ENCODE data around the gene DSP. TPM values are rescaled to one million over a fixed set of nuclear protein-coding genes. Genes with fewer than 3 reads are reported as not detected.

Gene DSP
- total RNA-seq, 2 donors from 2014 or later = 60.6 to 211 TPM

DNA sequence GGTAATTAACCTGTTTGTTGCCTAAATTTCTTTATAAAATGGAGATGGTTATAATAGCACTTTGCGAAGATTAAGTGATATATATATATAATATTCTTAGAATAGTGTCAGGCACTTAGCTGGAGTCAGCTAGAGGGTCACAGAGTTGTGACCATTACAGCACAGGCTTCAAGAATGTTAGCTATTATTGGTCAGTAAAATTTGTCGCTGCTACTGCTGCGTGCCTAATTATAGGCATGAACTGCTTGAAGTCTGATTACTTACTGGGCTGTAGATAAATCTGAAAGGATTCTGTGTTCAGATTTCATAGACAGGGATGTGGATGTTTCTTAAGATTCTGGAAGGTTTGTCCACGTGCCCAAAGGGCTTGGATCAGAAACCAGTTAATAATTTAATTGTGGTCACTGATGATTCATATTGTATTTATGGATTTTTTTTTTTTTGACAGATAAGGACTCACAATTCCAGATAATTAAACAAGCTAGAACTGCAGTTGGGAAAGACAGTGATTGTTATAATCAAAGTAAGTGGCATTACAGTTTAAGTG, 53.2 kb downstream of the DSP start:
- no peaks in the 10 kb centered on the region for H3K4me1 ChIP-seq (replicated peaks)
- no peak overlapping the region for H3K4me3 ChIP-seq
- TF ChIP-seq POLR2A (IDR thresholded peaks at IDR 0.05) = no peak
- no peak for TF ChIP-seq POLR2AphosphoS5 (IDR thresholded peaks at IDR 0.05)
- TF ChIP-seq, protein P1, sequence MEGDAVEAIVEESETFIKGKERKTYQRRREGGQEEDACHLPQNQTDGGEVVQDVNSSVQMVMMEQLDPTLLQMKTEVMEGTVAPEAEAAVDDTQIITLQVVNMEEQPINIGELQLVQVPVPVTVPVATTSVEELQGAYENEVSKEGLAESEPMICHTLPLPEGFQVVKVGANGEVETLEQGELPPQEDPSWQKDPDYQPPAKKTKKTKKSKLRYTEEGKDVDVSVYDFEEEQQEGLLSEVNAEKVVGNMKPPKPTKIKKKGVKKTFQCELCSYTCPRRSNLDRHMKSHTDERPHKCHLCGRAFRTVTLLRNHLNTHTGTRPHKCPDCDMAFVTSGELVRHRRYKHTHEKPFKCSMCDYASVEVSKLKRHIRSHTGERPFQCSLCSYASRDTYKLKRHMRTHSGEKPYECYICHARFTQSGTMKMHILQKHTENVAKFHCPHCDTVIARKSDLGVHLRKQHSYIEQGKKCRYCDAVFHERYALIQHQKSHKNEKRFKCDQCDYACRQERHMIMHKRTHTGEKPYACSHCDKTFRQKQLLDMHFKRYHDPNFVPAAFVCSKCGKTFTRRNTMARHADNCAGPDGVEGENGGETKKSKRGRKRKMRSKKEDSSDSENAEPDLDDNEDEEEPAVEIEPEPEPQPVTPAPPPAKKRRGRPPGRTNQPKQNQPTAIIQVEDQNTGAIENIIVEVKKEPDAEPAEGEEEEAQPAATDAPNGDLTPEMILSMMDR (IDR thresholded peaks at IDR 0.05) = no peak
- intact Hi-C loops (cut with DNase I) = loop anchor here (10.0 kb wide), 1 partner anchor 200 kb away; no protein-coding TSS in a partner anchor
- no peaks in the 10 kb centered on the region for H3K9me3 ChIP-seq
- H3K27me3 ChIP-seq (replicated peaks; ENCODE audit: insufficient read depth) = no peaks in the 10 kb centered on the region
- WGBS = 80% methylated on average over 4 of the region's 4 CpGs
- H3K27ac ChIP-seq = no peak overlapping the region
- DNase-seq (ENCODE audit: low spot score) = no peak
- no peaks in the 10 kb centered on the region for H3K36me3 ChIP-seq

DNA sequence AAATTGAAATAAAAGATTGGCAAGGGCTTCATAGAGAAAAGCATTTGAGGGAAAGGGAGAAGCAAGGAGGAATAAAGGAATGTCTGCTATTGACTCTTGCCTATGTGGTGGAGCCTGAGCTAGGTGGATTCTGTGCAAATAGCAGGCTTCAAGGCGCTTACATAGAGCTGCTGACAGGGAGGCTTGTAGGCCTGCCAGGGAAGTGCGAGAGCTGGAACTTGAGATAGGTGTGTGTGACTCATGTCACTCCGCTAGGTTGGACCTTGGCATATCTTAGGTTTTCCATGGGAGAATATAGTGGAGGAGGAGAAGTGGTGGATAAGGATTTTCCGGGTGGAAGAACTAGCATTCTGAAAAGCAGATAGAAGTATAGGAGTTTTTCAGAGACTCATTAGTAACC, 62.5 kb downstream of the DSP start:
- WGBS = 86% methylated on average over 4 of the region's 4 CpGs
- no peak overlapping the region for H3K27ac ChIP-seq
- no peaks in the 10 kb centered on the region for H3K4me1 ChIP-seq (replicated peaks)
- TF ChIP-seq, protein P1 (IDR thresholded peaks at IDR 0.05) = no peak
- TF ChIP-seq POLR2A (IDR thresholded peaks at IDR 0.05) (no peak), POLR2AphosphoS5 (IDR thresholded peaks at IDR 0.05) (no peak)
- no peak for DNase-seq (ENCODE audit: low spot score)
- no peak overlapping the region for H3K4me3 ChIP-seq
- H3K27me3 ChIP-seq (replicated peaks; ENCODE audit: insufficient read depth) = no peaks in the 10 kb centered on the region
- H3K9me3 ChIP-seq = no peaks in the 10 kb centered on the region
- intact Hi-C loops (cut with DNase I) = no loop called here
- H3K36me3 ChIP-seq = peaks cover 0 to 8% of the 10 kb centered on the region in 2 donors

DNA sequence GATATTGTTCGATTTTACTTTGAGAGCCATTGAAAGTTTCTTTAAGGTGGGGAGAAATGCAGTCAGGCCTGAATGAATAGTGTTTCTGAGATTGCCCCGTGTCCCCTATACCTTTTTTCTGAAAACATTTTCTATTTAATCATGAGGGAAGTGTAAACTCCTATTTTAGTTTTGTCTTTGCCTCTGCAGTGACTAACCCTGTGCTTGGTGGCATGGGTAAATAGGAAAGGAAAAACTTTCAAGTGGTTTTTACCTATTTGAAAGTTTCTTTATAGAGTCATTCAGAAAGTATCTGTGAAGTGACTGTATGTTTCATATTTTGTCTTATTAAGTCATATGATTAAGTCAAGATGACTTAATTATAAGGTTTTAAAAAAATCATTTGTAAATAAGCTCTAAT, 63.0 kb downstream of the DSP start:
- H3K9me3 ChIP-seq = no peaks in the 10 kb centered on the region
- no peaks in the 10 kb centered on the region for H3K27me3 ChIP-seq (replicated peaks; ENCODE audit: insufficient read depth)
- no peaks in the 10 kb centered on the region for H3K4me1 ChIP-seq (replicated peaks)
- DNase-seq (ENCODE audit: low spot score) = no peak
- 97% methylated on average over 2 of the region's 2 CpGs for WGBS
- no peak overlapping the region for H3K4me3 ChIP-seq
- no peak overlapping the region for H3K27ac ChIP-seq
- peaks cover 0 to 8% of the 10 kb centered on the region in 2 donors for H3K36me3 ChIP-seq
- intact Hi-C loops (cut with DNase I) = no loop called here
- TF ChIP-seq, protein P1 (IDR thresholded peaks at IDR 0.05) = no peak
- TF ChIP-seq POLR2A (IDR thresholded peaks at IDR 0.05) (no peak), POLR2AphosphoS5 (IDR thresholded peaks at IDR 0.05) (no peak)

DNA sequence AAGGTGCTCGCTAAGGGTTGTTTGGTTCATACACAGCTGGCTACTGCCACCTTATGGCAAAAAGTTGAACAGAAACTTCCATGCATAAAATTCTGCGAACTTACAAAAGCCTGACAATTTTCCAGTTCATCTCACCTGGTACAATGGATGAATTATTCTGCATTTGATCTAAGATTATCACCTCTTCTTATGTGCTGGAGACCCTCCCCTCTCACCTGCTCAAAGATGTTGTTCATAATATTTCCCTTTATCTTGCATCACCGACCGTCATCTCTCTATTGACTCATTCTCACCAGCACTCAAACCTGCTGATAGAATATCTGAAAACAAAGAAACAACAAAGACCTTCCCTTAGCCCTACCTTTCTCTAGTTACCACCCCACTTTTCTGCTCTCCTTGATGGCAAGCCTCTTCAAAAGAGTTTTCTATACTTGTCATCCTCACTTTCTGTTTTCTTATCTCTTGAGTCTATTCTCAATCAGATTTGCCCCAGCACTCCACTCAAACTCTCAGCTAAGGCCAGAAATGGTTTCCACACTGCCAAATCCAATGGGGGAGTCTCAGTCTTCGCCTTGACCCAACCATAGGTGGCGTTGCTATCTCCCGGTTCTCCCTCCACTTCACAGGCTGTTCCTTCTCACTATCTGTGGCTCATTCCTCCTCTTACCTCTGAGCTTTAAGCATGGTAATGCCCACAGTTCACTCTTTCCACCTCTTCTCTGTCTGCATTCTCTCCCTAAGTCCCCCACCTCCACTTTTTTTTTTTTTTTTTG, 74.3 kb downstream of the DSP start:
- WGBS = 25% methylated on average over 7 of the region's 7 CpGs
- DNase-seq (ENCODE audit: low spot score) = peak; percentile 48
- no peaks in the 10 kb centered on the region for H3K4me1 ChIP-seq (replicated peaks)
- H3K4me3 ChIP-seq = no peak overlapping the region
- no peak for TF ChIP-seq POLR2A (IDR thresholded peaks at IDR 0.05)
- TF ChIP-seq, protein P1 (IDR thresholded peaks at IDR 0.05) = peak; percentile 31 to 83 (median 78)
- TF ChIP-seq POLR2AphosphoS5 (IDR thresholded peaks at IDR 0.05) = peak; percentile 41
- H3K36me3 ChIP-seq = no peaks in the 10 kb centered on the region
- H3K27me3 ChIP-seq (replicated peaks; ENCODE audit: insufficient read depth) = no peaks in the 10 kb centered on the region
- H3K27ac ChIP-seq = no peak overlapping the region
- intact Hi-C loops (cut with DNase I) = loop anchor here (5.0 kb wide), 2 partner anchors 338 to 938 kb away; no protein-coding TSS in a partner anchor
- H3K9me3 ChIP-seq = no peaks in the 10 kb centered on the region
